Measurements from ENCODE around the gene BCO2.
"Not testable (repeated sequence)": the region's sequence is repeated elsewhere in the genome, so short reads cannot be mapped to it uniquely, and the experiment has no call there.

Gene BCO2

GRCh38 chr11:112174789-112175598, at the start of gene BCO2:
BCO2 (plus strand) TSS chr11:112175512; CDS start chr11:112175602, 90 bp downstream.
- peak; percentile 48 for DNase-seq

- no peak for DNase-seq
These were observed 48.3 kb upstream of the BCO2 start for GRCh38 chr11:112127056-112127455.

GRCh38 chr11:112128483-112129121, 46.7 kb upstream of the BCO2 start:
- DNase-seq, result peak; percentile 84

GRCh38 chr11:112129656-112130055, 45.7 kb upstream of the BCO2 start:
- no peak for DNase-seq

GRCh38 chr11:112132737-112133136, 42.6 kb upstream of the BCO2 start:
- no peak for DNase-seq

GRCh38 chr11:112134473-112134872, 40.8 kb upstream of the BCO2 start:
- no peak for DNase-seq

GRCh38 chr11:112143597-112143996, 31.7 kb upstream of the BCO2 start:
- DNase-seq, result no peak

GRCh38 chr11:112150517-112150916, 24.8 kb upstream of the BCO2 start:
- no peak for DNase-seq

- DNase-seq, result no peak
These were observed 19.0 kb upstream of the BCO2 start for GRCh38 chr11:112156153-112156955.

- DNase-seq, result peak; percentile 100
These were observed 18.2 kb upstream of the BCO2 start for GRCh38 chr11:112156956-112157766.

- DNase-seq, result no peak
These were observed 15.9 kb upstream of the BCO2 start for GRCh38 chr11:112159098-112160065.

GRCh38 chr11:112160091-112160848, 15.0 kb upstream of the BCO2 start:
- DNase-seq, result no peak

GRCh38 chr11:112161012-112161411, 14.3 kb upstream of the BCO2 start:
- DNase-seq, result no peak

- DNase-seq, result not testable (repeated sequence)
These were observed 13.1 kb upstream of the BCO2 start for GRCh38 chr11:112162200-112162599.

GRCh38 chr11:112162761-112163546, 12.4 kb upstream of the BCO2 start:
- peak; percentile 11 for DNase-seq

- no peak for DNase-seq
These were observed 11.2 kb upstream of the BCO2 start, which contains the start of gene IL18 for GRCh38 chr11:112163875-112164685. IL18 (minus strand) TSS chr11:112164094; CDS start chr11:112155053, 9,041 bp downstream.

- no peak for DNase-seq
These were observed 10.3 kb upstream of the BCO2 start for GRCh38 chr11:112165049-112165448.

- DNase-seq, result peak; percentile 79
These were observed 8.8 kb upstream of the BCO2 start for GRCh38 chr11:112166562-112166961.

- no peak for DNase-seq
These were observed 8.2 kb upstream of the BCO2 start, which contains the start of gene TEX12 for GRCh38 chr11:112167145-112167544. TEX12 (plus strand) TSS chr11:112167372; CDS start chr11:112169269, 1,897 bp downstream.

All from HCEC 1CT (cell line).